PFSK-1 (cell line): ENCODE measurements around the gene FBH1.

Source experiments
- FOXP2 ChIP-seq: optimal IDR thresholded peaks from 2 replicates; pipeline ENCODE3; 2011; ENCODE audit warnings: borderline replicate concordance, control low read depth, inconsistent platforms; ENCODE audit not compliant: insufficient read depth; ENCODE audit errors: extremely low read length, extremely low read depth
- REST ChIP-seq, 2 experiments: IDR thresholded peaks; 2 replicates each; pipeline versions ENCODE4 v1.6.1 to v1.8.0; 2011 to 2012; ENCODE audit warnings: low read depth in 2 of 2, low read length in 2 of 2, control low read depth in 1 of 2, inconsistent platforms in 1 of 2, mild to moderate bottlenecking in 1 of 2, moderate library complexity in 1 of 2; ENCODE audit not compliant: insufficient read depth in 1 of 2
- TAF1 ChIP-seq: IDR thresholded peaks from 2 replicates; pipeline ENCODE4 v1.6.1; 2012; ENCODE audit warnings: low read length, control low read depth, borderline replicate concordance; ENCODE audit not compliant: insufficient read depth

- TF ChIP-seq REST (IDR thresholded peaks at IDR 0.05; ENCODE audit: insufficient read depth in 1 of 2, low read depth in 2 of 2, low read length in 2 of 2) (no peak), TAF1 (no peak), FOXP2 (no peak)
Observed at GRCh38 chr10:5862360-5862961, 27.6 kb upstream of the FBH1 start.
